ENCODE data around the gene SPATA20. TPM values are rescaled to one million over a fixed set of nuclear protein-coding genes. Genes with fewer than 3 reads are reported as not detected.

SPATA20 gene
- total RNA-seq, 1 experiment from 2014 or later, result 33.2 TPM

DNA sequence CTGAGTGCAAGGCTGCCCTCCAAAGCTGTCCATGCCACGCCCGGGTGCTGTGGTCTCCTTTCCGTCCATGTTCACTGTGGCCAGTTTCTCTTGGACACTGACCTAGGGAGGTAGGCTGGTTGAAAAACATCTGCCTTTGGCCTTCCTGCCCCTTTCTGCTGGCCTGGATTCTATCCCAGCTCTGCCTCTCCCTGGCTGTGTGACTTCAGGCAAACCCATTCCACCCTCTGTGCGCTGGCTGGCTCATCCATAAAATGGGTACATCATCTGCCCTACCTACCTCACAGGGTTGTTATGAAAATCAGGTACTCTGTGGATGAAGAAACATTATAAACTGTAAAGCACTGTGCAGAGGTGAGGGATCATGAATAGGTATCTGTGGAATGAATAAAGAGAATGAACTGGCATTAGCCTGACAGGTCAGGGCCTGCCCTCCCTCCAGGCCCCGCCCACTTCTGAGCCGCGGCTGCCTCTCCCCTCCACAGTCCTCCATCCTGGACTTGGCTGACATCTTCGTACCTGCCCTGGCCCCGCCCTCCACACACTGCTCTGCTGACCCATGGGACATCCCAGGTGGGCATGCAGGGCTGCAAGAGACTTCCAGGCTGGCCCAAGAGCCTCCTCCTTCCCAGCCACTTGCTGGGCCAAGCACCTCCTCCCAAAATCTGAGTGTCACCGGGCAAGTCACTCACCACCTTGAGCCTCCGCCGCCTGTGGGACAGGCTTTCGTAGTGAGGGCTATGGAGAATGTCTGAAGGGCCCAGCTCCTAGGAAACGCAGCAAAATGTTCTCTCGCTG is 7.0 kb upstream of the SPATA20 start:
- peaks cover 62% of the 10 kb centered on the region for H3K36me3 Mint-ChIP-seq (ENCODE audit: insufficient read depth, unreplicated experiment)
- H3K4me1 Mint-ChIP-seq (ENCODE audit: low read depth, unreplicated experiment), result peaks cover 55% of the 10 kb centered on the region
- H3K27me3 Mint-ChIP-seq (ENCODE audit: unreplicated experiment), result no peaks in the 10 kb centered on the region
- no TSS peak for BruUV-seq (replicated peaks)
- H3K9me3 Mint-ChIP-seq (ENCODE audit: low read depth, unreplicated experiment), result no peaks in the 10 kb centered on the region
- intact Hi-C loops (cut with micrococcal nuclease; ENCODE audit: unreplicated experiment), result loop anchor here (10.0 kb wide), 1 partner anchor 415 kb away; no protein-coding TSS in a partner anchor
- no peak overlapping the region for H3K4me3 Mint-ChIP-seq (ENCODE audit: low read depth, unreplicated experiment)
- no peak overlapping the region for H3K27ac Mint-ChIP-seq (ENCODE audit: unreplicated experiment)
- CTCF ChIA-PET, result no interaction called here
- TF ChIP-seq, protein P1, sequence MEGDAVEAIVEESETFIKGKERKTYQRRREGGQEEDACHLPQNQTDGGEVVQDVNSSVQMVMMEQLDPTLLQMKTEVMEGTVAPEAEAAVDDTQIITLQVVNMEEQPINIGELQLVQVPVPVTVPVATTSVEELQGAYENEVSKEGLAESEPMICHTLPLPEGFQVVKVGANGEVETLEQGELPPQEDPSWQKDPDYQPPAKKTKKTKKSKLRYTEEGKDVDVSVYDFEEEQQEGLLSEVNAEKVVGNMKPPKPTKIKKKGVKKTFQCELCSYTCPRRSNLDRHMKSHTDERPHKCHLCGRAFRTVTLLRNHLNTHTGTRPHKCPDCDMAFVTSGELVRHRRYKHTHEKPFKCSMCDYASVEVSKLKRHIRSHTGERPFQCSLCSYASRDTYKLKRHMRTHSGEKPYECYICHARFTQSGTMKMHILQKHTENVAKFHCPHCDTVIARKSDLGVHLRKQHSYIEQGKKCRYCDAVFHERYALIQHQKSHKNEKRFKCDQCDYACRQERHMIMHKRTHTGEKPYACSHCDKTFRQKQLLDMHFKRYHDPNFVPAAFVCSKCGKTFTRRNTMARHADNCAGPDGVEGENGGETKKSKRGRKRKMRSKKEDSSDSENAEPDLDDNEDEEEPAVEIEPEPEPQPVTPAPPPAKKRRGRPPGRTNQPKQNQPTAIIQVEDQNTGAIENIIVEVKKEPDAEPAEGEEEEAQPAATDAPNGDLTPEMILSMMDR (IDR thresholded peaks at IDR 0.05; ENCODE audit: unreplicated experiment), result no peak
- peak; percentile 42 for DNase-seq

DNA sequence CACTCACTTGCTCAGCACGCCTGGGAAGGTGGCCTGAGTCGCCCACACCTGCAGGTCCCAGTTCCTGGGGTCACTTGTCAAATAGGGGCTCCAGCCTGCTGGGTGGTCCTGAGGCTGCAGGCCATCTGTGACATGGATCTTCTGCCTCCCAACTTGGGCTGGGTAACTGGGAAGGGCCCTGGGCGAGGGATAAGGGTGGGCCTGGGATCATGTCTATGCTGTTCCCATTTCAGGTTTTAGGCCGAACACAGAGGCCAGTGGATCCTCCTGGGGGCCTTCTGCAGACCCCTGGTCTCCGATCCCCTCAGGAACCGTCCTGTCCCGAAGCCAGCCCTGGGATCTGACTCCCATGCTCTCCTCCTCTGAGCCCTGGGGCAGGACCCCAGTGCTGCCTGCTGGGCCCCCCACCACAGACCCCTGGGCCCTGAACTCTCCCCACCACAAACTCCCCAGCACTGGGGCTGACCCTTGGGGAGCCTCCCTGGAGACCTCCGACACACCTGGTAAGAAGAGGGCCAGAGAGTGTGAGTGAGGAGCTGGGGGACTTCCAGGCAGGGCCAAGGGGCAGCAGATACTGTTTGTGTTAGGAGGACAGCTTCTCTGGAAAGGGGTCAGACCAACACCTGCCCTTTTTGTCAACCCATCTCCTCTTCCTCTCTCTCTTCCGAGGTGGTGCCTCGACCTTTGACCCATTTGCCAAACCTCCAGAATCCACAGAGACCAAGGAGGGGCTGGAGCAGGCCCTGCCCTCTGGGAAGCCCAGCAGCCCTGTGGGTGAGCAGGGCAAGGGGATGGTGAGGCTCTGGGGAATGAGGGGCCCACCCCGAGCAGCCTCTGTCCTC is 6.2 kb upstream of the SPATA20 start:
- no TSS peak for BruUV-seq (replicated peaks)
- TF ChIP-seq, protein P1 (IDR thresholded peaks at IDR 0.05; ENCODE audit: unreplicated experiment), result no peak
- Mint-ChIP-seq H3K4me3 (ENCODE audit: low read depth, unreplicated experiment) (no peak overlapping the region), H3K36me3 (ENCODE audit: insufficient read depth, unreplicated experiment) (peaks cover 62% of the 10 kb centered on the region), H3K4me1 (ENCODE audit: low read depth, unreplicated experiment) (peaks cover 54% of the 10 kb centered on the region), H3K9me3 (ENCODE audit: low read depth, unreplicated experiment) (no peaks in the 10 kb centered on the region), H3K27me3 (ENCODE audit: unreplicated experiment) (no peaks in the 10 kb centered on the region), H3K27ac (ENCODE audit: unreplicated experiment) (no peak overlapping the region)
- CTCF ChIA-PET, result interaction anchor here (2.4 kb wide), 1 partner anchor 87 kb away, joined by 5 read pairs; no protein-coding TSS in a partner anchor
- intact Hi-C loops (cut with micrococcal nuclease; ENCODE audit: unreplicated experiment), result loop anchor here (10.0 kb wide), 1 partner anchor 414 kb away; no protein-coding TSS in a partner anchor
- no peak for DNase-seq

DNA sequence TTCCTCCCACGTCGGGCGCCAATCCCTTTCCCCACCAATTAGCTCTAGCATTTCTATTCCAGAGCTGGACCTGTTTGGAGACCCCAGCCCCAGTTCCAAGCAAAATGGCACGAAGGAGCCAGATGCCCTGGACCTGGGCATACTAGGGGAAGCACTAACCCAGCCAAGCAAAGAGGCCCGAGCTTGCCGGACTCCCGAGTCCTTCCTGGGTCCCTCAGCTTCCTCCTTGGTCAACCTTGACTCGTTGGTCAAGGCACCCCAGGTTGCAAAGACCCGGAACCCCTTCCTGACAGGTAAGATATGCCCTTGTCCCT is 5.6 kb upstream of the SPATA20 start:
- TF ChIP-seq, protein P1 (IDR thresholded peaks at IDR 0.05; ENCODE audit: unreplicated experiment), result no peak
- CTCF ChIA-PET, result interaction anchor here (0.8 to 2.4 kb wide), 7 partner anchors 59 to 178 kb away, joined by 3 to 9 read pairs (median 5); partner anchors contain the start of genes LRRC59 and LUC7L3
- Mint-ChIP-seq H3K36me3 (ENCODE audit: insufficient read depth, unreplicated experiment) (peaks cover 57% of the 10 kb centered on the region), H3K9me3 (ENCODE audit: low read depth, unreplicated experiment) (no peaks in the 10 kb centered on the region), H3K4me3 (ENCODE audit: low read depth, unreplicated experiment) (peak overlapping the region; percentile 63), H3K4me1 (ENCODE audit: low read depth, unreplicated experiment) (peaks cover 50% of the 10 kb centered on the region), H3K27me3 (ENCODE audit: unreplicated experiment) (no peaks in the 10 kb centered on the region), H3K27ac (ENCODE audit: unreplicated experiment) (no peak overlapping the region)
- intact Hi-C loops (cut with micrococcal nuclease; ENCODE audit: unreplicated experiment), result loop anchor here (10.0 kb wide), 1 partner anchor 413 kb away; no protein-coding TSS in a partner anchor
- DNase-seq, result no peak
- no TSS peak for BruUV-seq (replicated peaks)
